PC-9 (cell line): Measurements from ENCODE around the gene SPAG9.

Source experiments
- CTCF ChIP-seq: fragments of 200-600 bp; sonication (generic); conservative IDR thresholded peaks from 2 replicates; pipeline ENCODE4 v1.6.1; 2017; ENCODE audit warnings: mixed run types, antibody characterized with exemption, mild to moderate bottlenecking, moderate library complexity
- EZH2 ChIP-seq: fragments of 200-600 bp; sonication (generic); IDR thresholded peaks from 2 replicates; pipeline ENCODE4 v1.8.0; 2017; ENCODE audit warnings: antibody characterized with exemption, low read depth

- TF ChIP-seq CTCF (no peak), EZH2 (no peak)
Measured at GRCh38 chr17:51169340-51169739, 48.7 kb upstream of the SPAG9 start.
